GM12878 (cell line): ENCODE data around the gene STAT5A. TPM values are rescaled to one million over a fixed set of nuclear protein-coding genes. Genes with fewer than 3 reads are reported as not detected.
A peak's percentile ranks its signal among the peaks of the same experiment; 100 is the strongest.

Source experiments
- BCLAF1 ChIP-seq: fragments of 450-650 bp; IDR thresholded peaks from 2 replicates; pipeline ENCODE4 v1.6.1; 2017; ENCODE audit warnings: antibody characterized with exemption, mild to moderate bottlenecking, moderate library complexity
- BHLHE40 ChIP-seq, 2 experiments: fragments of 450-650 bp in 1 of 2; IDR thresholded peaks; 2 replicates each; pipeline ENCODE4 v1.6.1; 2011 to 2017; ENCODE audit warnings: low read depth in 2 of 2, borderline replicate concordance in 1 of 2, improper control_type of control experiment in 1 of 2, low read length in 1 of 2, mild to moderate bottlenecking in 1 of 2
- BRCA1 ChIP-seq: IDR thresholded peaks from 2 replicates; pipeline ENCODE4 v1.6.1; 2011; ENCODE audit warnings: low read depth, low read length, improper control_type of control experiment
- CTCF ChIP-seq, 3 experiments: IDR thresholded peaks in 2 of 3; conservative IDR thresholded peaks in 1 of 3; 2 replicates each; pipeline ENCODE4 v1.5.1; 2011; ENCODE audit warnings: low read depth in 3 of 3, low read length in 3 of 3, mild to moderate bottlenecking in 3 of 3, control low read depth in 2 of 3, moderate library complexity in 2 of 3, inconsistent platforms in 1 of 3, mixed read lengths in 1 of 3; ENCODE audit not compliant: control insufficient read depth in 2 of 3, insufficient read depth in 1 of 3; ENCODE audit errors: extremely low read depth in 1 of 3
- IKZF2 ChIP-seq, 2 experiments: fragments of 450-650 bp; IDR thresholded peaks; 2 replicates each; pipeline ENCODE4 v1.6.1; 2017; ENCODE audit warnings: mild to moderate bottlenecking in 2 of 2, moderate library complexity in 2 of 2
- NBN ChIP-seq: fragments of 450-650 bp; IDR thresholded peaks from 2 replicates; pipeline ENCODE4 v1.6.1; 2016
- PML ChIP-seq: IDR thresholded peaks from 2 replicates; pipeline ENCODE4 v1.6.1; 2012; ENCODE audit warnings: low read length, inconsistent platforms
- POLR2AphosphoS5 ChIP-seq: IDR thresholded peaks from 2 replicates; pipeline ENCODE4 v1.6.1; 2011; ENCODE audit warnings: mild to moderate bottlenecking, low read length, inconsistent platforms
- RELB ChIP-seq: fragments of 450-650 bp; IDR thresholded peaks from 2 replicates; pipeline ENCODE4 v1.6.1; 2017; ENCODE audit warnings: low read depth, mild to moderate bottlenecking, moderate library complexity
- REST ChIP-seq: IDR thresholded peaks from 2 replicates; pipeline ENCODE4 v1.6.1; 2012; ENCODE audit warnings: mild to moderate bottlenecking, low read depth, low read length
- SIN3A ChIP-seq: IDR thresholded peaks from 2 replicates; pipeline ENCODE4 v1.6.1; 2012; ENCODE audit warnings: low read depth, low read length, improper control_type of control experiment
- SMAD5 ChIP-seq: IDR thresholded peaks from 2 replicates; pipeline ENCODE4 v1.6.1; 2016; ENCODE audit warnings: antibody characterized with exemption, low read depth
- SREBF1 ChIP-seq: IDR thresholded peaks from 2 replicates; pipeline ENCODE4 v1.6.1; 2012; ENCODE audit warnings: mild to moderate bottlenecking, low read length
- STAT3 ChIP-seq: IDR thresholded peaks from 2 replicates; pipeline ENCODE4 v1.6.1; 2011; ENCODE audit warnings: low read depth, low read length, improper control_type of control experiment
- SUPT20H ChIP-seq: IDR thresholded peaks from 2 replicates; pipeline ENCODE4 v1.6.1; 2011; ENCODE audit warnings: low read depth, mild to moderate bottlenecking, low read length, moderate library complexity, borderline replicate concordance; ENCODE audit not compliant: control insufficient read depth
- ZBTB4 ChIP-seq: fragments of 450-650 bp; formaldehyde crosslinking; IDR thresholded peaks from 2 replicates; pipeline ENCODE4 v1.4.0; 2022; ENCODE audit warnings: mild to moderate bottlenecking, moderate library complexity
- ZNF217 ChIP-seq: fragments of 450-650 bp; IDR thresholded peaks from 2 replicates; pipeline ENCODE4 v1.6.1; 2017; ENCODE audit warnings: antibody characterized with exemption, mild to moderate bottlenecking
- ZSCAN29 ChIP-seq: fragments of 450-650 bp; IDR thresholded peaks from 2 replicates; pipeline ENCODE4 v1.6.1; 2017; ENCODE audit warnings: mild to moderate bottlenecking, moderate library complexity
- polyA plus RNA-seq, 11 experiments: library from polyadenylated mRNA; depleted of rRNA in 4 of 11; unstranded in 6 of 11; stranded (reverse) in 5 of 11; fragments of >200 nt; fragmentation: Nextera tagmentation in 4 of 11; fragmentation: Illumina TruSeq in 1 of 11; extraction: Ambion mirVana in 4 of 11; extraction: Trizol in 1 of 11; gene quantifications; 1 replicate in 1 of 11; 2 replicates in 10 of 11; pipeline versions ENCODE4 v1.2.1 to v1.2.3, GENCODE V29; 2011 to 2016; ENCODE audit warnings: inconsistent platforms in 2 of 11, missing spikeins in 2 of 11, low read depth in 1 of 11
- total RNA-seq, 4 experiments: library from RNA; depleted of rRNA in 3 of 4; stranded (reverse); fragments of >200 nt in 3 of 4; fragmentation: Illumina TruSeq in 1 of 4; extraction: Trizol in 1 of 4; gene quantifications; 2 replicates each; pipeline versions ENCODE4 v1.2.1 to v1.2.3, GENCODE V29; 2013 to 2021

The STAT5A gene
- total and polyA plus RNA-seq, 10 of the 15 experiments (the other 5 are each of a cell fraction or from before 2014, with no cell fraction given), result 14.8 to 86.4 (median 41.5) TPM

- TF ChIP-seq ZBTB4 (CRISPR knock-in tag), result no peak
- TF ChIP-seq SIN3A, result 0 out of 2 replicates have a peak, but pooled peaks have one; percentile 23
- TF ChIP-seq RELB, result peak; percentile 86
- 0 out of 2 replicates have a peak, but pooled peaks have one; percentile 29 for TF ChIP-seq PML
- no peak for TF ChIP-seq ZNF217
- peak; percentile 74 to 79; a peak in 3 of 4 replicates for TF ChIP-seq BHLHE40 (IDR thresholded peaks at IDR 0.05; ENCODE audit: borderline replicate concordance in 1 of 2, low read depth in 2 of 2, low read length in 1 of 2)
- TF ChIP-seq ZSCAN29, result no peak
- TF ChIP-seq IKZF2 (IDR thresholded peaks at IDR 0.05), result peak; percentile 96 to 97
- no peak for TF ChIP-seq REST
- TF ChIP-seq BCLAF1, result no peak
- TF ChIP-seq STAT3, result 0 out of 2 replicates have a peak, but pooled peaks have one; percentile 54
- no peak for TF ChIP-seq SUPT20H
- TF ChIP-seq CTCF (IDR thresholded peaks at IDR 0.05 in 2 of 3, conservative IDR thresholded peaks at IDR 0.05 in 1 of 3; ENCODE audit: control insufficient read depth in 2 of 3, extremely low read depth in 1 of 3, insufficient read depth in 1 of 3, low read depth in 3 of 3, low read length in 3 of 3), result no peak
- no peak for TF ChIP-seq SMAD5
- TF ChIP-seq SREBF1, result no peak
- TF ChIP-seq NBN, result peak; percentile 89
- no peak for TF ChIP-seq BRCA1
- TF ChIP-seq POLR2AphosphoS5, result no peak
These were observed 49.1 kb downstream of the STAT5A start (continued) for GRCh38 chr17:42337442-42337841.
